ENCODE measurements around the gene CRYGN.

Gene CRYGN

DNA sequence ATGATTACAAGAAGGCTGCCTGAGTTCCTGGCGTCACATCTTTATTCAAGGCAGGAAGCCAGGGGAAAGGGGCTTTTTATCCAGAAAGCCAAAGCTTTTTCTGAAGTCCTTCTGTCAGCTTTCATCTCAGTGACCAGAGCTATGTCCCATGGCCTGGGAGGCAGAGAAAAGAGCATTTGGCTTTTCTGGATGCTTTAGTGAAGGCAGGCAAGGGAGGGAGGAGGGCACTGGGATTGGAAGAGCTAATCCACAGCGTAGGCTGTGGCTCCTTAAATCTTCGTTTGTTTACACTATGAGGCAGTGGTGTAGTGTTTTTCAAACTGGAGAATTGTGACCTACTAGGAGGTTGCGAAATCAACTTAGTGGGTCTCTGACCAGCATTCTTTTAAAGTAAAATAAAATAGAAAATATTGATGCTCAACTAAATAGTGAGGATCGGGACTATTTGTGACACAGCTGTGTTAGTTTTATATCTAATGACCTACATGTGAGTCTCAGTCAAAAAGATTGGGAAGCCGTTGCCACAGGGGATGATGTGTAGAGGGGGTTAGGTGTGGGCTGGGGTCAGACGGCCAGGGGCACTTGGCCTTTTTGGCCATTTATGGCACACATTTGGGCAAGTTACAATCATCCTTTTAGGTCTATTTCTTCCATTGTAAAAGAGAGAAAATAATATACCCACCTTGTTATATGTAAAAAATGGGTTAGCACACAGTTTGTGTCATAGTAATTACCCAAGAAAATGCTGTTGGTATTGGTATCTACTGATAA is 14.1 kb downstream of the CRYGN start:
- FAIRE-seq = no peak

DNA sequence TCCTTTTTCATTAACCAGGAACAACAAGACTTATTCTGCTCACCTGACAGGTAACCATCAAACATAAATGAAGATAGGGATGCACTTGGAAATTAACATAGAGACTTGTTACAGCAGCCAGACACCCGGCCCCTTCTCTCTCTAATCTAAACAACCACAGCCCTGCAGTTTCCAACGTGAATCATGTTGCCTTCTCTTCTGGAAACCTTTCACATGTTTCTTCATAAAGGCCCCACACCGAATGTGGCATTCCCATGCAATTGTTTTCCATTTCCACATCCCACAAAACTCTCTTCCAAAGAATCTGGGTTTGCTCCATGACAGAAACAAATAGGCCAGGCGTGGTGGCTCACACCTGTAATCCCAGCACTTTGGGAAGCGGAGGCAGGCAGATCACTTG is 15.1 kb downstream of the CRYGN start:
- FAIRE-seq = no peak

DNA sequence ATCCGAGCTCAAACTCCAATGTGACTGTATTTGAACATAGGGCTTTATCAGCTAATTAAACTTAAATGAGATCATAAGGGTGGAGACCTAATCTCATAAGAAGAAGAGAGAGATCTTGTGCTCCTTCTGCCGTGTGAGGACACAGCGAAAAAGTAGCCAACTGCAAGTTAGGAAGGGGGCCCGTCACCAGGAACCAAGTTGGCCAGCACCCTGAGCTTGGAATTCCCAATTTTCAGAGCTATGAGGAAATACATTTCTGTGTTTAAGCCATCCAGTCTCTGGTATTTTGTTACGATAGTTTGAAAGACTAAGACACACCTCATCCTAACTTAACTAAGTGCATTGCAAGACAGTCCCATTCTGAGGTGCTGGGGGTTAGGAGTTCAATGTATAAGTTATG is 16.0 kb downstream of the CRYGN start:
- FAIRE-seq = no peak

DNA sequence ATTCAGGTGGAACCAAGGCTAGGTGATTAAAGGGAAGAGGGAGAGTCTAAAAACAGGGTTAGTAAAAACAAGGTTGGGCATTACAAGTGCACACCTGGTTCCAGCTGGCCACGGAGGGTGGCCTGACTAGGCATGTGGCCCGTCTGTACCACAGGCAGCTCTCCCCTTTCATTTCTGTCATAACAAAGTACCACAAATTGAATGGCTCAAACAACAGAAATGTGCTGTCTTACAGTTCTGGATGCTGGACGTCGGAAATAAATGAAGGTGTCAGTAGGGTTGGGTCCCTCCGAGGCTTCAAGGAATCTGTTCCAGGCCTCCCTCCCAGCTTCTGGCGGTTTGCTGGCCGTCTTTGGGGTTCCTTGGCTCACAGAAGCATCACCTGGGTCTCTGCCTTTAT is 16.7 kb downstream of the CRYGN start:
- FAIRE-seq = no peak

DNA sequence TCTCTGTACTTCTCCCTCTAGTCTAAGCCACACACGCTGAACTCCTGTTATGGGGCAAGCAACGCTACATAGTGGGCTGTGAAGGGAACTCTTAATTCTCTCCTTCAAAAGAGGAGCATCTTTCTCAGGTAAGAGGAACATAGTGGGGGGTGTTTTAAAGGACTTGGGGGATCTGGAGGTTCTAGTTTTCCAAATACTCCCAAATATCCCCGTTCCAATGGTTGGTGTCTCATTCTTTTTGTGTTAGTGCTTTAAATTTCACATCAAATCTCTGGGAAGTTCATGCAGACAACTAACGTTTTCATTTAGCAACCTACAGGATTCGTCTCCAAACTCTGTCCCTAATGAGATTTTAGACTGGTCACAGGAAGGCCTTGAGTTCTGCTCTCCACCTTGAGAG is 17.7 kb downstream of the CRYGN start:
- no peak for FAIRE-seq

DNA sequence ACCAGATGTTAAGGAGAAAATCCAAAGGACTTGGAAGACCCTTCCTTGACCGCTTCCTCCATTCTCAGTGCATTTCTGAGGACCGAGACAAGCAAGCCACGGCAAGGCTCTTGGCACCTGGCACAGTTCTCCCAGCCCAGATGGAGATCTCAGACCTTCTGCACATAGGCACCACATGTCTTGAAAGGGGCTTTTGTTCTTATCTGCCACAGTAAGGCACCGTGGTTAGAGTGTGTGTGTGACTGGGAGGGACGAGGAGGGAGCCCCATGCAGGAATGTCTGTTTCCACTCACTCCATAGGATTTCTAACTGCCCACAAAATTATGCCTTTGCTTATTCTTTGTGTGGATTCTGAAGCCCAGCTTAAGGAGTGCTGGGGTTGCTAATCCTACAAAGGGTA is 19.8 kb downstream of the CRYGN start:
- FAIRE-seq = no peak

DNA sequence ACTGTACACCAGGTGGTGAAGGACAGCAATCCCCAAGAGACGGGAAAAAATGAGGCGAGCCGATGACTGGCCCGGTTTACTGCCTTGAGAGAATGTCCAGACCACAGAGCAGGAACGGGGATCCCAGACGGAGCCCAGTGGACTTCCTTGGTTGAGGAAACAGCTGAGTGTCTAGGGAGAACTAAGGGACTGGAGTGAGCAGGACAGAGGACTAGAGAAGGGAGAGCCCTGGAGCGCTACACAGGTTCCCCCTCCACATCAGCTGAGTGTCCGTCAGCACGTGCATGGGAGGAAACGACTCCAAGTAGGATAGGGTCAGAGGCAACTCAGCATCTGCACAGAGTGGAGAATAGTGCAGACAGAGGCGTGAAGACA is 23.0 kb downstream of the CRYGN start:
- FAIRE-seq = no peak

DNA sequence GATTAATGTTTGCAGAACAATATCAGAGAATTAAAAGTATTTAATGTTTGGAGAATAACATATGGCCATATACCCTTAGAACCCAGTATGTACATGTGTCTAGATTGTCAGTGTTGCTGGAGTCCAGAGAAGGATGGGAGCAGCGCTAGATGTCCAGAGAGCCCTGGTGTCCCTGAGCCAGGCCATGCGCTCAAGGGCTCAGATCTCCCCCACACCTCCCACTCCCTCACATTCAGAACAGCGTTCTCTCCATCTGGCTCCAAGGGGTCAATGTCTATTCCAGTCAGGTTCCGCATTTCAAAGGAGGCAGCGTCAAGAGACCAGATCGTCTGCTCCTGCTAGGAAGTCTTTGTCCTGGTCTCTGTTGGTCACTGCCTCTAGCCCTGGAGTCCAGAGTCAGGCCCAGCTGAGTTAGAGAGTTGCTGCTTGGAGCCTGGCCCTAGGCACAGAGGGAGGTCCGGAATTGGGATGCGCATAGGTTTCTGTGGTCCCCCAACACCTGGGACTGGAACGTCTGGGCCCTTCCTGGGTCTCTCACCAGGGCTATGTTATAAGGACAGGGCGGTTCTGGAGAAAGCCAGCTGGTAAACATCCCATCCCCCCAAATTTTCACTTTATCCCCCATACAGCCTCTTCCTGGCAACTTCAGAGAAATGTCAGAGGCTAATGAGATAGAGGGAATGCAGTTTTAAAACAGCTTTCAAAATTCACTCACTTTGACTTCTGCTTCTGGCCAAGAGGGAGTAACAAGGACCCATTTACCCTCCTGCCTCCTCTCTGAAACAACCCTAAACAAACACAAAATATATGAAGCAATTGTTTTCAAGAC is 23.6 kb downstream of the CRYGN start:
- no peak for FAIRE-seq

DNA sequence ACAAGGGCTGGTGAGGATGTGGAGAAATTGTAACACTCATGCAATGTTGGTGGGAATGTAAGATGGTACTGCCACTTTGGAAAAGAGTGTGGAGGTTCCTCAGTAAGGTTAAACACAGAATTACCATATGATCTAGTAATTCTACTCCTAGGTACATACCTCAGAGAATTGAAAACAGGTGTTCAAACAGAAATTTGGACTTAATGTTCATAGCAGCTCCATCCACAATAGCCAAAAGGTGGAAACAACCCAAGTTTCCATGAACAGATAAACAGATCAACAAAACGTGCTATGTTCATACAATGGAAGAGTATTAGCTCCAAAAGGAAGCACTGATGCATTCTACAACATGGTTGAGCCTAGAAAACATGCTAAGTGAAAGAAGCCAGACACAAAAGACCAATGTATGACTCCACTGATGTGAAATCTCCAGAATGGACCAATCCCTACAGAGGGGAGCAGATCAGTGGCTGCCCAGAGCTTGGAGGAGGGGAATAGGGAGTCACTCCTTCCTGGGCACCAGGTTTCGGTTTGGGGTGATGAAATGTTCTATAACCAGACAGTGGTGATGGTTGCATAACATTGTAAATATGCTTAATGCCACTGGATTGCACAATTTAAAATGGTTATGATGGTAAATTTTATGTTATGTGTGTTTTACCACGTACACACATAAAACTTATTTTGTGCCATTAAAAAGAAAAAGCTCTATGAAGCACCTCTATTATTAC is 24.4 kb downstream of the CRYGN start:
- no peak for FAIRE-seq

DNA sequence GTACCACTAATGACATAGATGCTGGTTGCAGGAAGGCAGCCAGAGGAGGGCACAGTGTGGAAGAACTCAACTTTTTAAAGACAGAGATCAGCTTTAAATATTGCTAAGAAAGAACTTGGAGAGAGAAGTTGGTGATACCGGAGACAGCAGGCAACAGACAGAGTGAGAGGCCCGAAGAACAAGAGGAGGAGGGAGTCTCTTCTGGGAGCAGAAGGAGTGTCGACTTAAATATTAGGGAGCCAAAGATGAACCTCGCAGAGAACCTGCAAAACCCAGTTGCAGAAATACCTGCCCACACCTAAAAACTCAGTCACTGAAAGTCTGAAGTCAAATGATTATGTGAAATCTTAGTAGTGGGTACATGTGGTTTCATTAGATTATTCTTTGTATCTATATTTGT is 26.7 kb downstream of the CRYGN start:
- no peak for FAIRE-seq

DNA sequence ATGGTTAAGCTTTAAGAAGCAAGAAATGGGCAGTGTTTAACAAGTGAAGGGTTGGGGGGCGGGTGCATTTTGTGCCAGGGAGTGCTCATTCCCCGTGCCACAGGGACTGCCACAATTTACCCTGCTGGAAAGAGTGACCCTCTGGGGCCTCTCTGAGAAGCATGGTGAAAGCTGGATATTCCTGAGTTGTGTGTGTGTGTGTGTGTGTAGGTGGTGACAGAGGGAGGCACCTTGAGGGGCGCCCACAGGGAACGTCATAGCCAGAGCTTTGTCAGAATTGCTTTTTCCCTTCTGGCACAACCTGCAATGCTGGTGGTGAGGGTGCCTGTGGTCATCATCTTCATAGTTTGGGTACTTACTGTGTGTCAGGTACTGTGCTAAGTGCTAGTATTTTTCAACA is 27.6 kb downstream of the CRYGN start:
- FAIRE-seq = no peak

DNA sequence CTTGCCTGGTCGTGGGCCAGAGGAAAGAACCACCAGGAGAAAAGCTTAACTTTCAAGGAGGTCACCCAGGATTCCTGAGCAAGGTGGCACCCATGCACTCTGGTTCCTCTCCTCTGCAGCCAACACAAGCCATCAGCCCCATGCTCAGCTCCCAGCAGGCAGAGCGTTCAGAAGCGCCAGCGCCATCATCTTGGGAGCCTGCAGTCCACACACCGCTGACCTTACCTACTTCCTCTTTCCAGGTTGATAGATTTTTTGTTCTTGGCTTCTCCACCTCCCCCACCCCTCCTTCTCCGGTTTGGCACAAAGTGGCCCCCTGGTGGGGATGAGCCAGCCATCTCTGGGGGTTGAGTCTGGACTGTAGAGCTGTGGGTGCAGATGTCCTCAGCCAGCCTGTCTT is 28.4 kb downstream of the CRYGN start:
- no peak for FAIRE-seq

DNA sequence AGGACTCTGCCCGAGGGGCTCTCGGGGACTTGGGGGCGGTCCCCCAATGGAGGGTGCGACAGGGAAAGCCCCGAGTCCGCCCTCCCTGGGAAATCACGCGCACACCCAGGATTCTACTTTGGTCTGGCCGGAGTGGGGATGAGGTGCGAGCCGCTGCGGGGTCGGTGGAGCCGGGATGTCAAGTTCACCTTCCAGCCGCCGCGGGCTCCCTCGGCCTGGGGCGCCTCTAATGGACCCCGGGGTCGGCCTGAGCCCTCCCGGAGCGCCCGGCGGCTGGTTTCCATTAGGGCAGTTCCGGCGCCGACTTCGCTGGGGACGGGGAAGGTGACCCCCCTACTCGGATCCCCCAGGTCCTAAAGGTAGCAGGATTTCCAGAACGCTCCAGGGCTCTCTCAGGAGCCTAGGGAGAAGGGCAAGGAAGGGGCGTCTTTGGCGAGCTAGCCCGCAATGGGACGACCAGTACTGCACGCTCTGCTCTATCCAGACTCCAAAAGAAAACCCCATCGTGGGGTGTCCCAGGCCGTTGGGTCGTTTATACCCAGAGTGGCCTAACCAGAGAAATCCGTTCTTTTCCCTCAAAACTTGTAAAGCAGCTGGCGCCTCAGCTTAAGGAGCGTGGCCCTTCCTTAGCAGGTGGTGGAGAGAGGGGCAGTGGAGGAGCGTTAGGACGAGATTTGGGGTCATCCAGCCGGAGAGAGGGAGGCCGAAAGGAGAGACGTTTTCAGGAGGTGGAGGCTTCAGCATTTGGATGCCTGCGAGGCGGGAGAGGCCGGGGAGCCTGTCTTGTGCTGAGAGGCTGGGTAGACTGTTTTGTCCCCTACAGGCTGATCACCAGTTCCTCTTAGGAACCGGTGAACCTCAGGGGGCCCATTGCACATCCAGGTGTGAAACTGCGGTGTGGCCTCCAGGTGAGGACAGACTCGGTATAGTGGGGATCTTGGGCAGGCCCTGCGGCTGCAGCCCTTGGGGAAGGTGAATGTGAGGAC is 29.2 kb downstream of the CRYGN start:
- FAIRE-seq = no peak

DNA sequence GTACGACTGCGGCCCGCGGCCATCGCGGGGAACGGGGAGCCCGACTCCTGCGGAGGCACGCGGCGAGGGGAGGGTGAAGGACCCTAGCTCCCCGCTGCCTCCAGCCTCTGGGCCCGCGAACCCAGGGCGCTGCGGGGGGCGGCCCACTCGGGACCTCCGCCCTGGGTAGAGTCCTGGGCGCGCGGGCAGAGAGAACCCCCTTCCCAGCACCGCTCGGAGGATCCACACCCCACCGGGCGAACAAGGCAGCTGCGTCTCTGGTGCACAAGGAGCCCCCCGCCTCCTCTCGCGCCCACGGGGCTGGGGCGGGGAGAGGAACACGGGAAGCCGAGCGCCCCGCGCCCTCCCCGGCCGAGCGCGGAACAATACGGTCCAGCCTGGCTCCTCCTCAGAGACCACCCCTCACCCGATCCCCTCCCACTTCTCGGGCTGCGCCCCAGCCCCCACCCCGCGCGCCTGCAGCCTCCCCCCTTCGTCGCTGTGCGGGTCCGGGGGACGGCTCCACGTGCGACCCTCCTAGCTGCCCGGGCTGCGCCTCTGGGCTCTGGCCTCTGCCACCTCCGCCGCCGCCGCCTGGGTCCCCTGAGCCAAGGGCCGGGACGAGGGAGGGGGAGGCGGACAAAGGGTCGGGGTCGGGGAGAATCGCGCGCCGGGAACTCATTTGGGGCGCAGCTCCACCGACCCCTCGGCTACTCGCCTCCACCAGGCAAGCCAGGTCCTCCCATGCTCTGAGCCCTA is 30.1 kb downstream of the CRYGN start, which contains the start of gene WDR86:
TSS of gene WDR86 (minus strand) at position 372 of the 738 bp plus-strand sequence. CDS start 449 bp downstream, outside the sequence.
- FAIRE-seq = no peak

DNA sequence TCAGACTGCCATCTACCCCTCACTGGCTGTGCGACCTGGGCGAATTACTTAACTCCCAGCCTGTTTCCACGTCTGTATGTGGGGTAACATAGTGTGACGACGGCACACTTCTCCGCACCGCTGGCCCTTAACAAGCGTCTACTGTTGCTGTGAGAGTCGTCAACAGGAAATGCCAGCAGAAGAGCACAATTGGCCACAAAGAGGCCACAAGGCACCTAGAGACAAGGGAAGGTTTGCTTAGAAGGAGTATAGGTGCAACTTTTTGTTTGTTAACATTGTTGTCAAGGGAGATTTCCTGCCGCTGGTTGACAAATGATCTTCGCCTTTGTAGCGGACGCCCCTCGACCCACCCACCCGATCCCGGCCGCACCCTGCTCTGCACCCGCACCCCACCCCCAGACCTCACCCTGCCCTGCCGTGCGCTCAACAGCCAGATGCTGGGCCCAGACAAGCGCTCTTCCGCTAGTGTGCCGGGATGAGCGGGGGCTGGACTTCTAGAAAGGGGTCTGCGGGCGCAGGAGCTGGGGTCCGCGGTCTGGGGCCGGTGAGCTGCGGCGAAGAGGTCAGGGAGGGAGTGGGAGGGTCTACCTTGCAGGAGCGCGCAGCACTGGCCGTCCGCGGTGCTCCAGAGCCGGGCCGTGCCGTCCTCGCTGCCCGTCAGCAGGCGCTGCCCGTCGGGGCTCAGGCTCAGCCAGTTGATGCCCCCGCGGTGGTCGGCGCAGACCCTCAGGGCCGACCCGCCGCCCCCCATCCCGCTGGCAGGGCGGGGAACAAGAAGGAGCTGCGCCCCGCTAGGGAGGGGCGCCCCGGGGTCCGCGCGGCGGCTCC is 30.9 kb downstream of the CRYGN start:
- FAIRE-seq = no peak

DNA sequence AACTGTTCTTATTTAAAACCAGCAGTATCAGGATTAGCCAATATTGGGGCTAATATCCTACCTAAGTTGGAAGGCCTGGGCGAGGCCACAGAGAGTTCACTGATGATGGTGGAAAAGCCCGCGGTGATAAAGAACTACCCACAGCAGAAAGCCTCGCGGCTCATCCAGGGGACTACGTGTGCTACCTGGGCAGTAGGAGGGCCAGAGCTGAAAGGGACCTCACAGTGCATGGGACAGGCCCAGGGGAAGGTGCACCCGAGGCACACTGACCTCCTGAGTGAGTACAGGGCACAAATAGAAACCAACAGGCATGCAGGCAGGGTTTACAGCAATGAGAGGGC is 31.5 kb downstream of the CRYGN start:
- FAIRE-seq = no peak

DNA sequence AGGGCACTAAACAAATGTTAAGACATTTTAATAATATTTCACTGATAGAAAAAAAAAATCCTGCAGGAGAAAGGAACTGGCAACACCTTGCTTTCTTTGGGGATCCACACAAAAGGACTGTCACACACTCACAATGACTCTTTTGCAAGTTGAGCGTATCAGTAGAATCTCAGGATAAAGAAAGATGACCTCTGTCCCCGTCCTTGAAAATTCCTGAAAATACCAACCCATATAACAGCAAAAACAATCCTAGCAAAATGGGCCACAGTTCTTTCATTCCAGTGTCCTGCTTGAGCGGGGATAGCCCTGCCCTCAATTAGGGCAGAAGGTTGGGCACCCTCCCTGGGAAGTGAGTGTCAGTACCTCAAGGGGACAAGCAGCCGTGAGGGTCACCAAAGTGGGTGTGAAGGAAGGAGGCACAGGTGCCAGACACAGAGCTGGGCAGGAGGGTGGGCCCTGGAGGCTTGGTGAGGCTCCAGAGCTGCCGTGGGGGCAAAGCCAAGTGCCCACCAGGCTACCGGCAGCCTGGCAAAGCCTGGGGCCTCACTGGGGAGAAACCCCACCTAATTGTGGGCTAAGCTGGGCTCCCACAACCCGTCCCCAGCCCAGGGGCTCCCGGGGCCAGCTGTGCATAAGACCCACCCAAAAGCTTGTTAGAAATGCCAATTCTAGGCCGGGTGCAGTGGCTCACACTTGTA is 32.9 kb downstream of the CRYGN start:
- FAIRE-seq = no peak

DNA sequence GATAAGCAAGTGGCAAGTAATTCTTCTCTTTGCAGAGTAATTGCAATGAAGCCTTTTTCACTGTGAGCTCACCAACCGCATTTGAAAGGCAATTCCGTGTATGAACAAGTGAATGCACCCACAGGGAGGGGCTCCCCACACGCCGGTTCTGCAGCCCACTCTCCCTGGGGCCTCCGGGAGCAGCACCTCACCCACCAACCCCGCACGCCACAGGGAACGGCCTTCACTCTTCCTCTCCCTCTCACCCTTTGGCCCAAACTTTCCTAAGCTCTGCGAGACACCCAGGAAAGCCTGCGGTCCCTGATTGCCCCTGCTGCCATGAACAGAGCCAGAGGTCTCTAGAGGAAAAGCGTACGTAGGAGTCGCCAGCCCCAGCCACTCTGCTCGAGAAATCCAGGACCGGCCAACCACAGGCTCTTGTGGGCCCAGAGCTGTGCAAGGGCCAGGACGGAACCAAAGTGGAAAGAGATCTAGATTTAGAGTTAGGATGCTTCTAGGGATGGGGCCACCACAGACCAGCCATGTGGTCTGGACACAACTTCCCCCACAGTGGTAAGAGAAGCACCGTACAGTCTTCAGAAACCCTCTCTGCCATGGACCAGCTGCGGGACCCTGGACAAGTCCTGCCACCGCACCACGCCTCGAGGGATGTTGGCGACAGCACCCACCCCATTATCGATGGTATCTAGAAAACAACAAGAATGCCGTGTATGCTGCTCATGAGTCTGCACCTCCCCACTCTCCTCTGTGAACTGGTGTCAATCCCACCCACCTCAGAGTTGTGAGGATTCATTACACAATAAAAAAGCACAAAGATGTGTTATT is 33.7 kb downstream of the CRYGN start:
- no peak for FAIRE-seq

DNA sequence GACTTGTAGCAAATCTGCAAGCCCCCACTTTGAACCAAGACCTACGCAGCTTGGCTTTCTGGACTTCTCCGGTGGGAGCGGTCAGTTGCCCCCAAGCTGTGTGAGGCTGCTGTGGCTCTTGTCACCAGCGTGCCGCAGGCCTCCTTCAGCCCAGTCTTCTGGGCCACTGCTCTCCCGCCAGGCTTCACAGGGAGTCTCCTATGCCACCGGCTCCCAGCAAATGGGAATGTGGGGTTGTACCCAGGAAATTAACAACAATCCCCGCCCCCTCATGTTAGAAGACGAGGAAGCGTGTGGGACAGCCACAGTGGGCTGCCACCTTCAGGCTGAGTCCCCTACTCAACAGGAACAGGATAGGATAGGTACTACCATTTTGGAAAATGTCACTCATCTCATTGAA is 34.4 kb downstream of the CRYGN start:
- no peak for FAIRE-seq
